ENCODE data around the gene RAET1G.

The RAET1G gene

GRCh38 chr6:149871182-149871581 is 51.7 kb downstream of the RAET1G start:
- H3K4me2 ChIP-seq (ENCODE audit: insufficient read depth, low read length) = no peak overlapping the region
- TF ChIP-seq CTCF (IDR thresholded peaks at IDR 0.05; ENCODE audit: borderline replicate concordance, extremely low read depth, low read length, poor library complexity, severe bottlenecking) (no peak), EZH2 (IDR thresholded peaks at IDR 0.05; ENCODE audit: borderline replicate concordance, low read depth, low read length, severe bottlenecking) (no peak)
- no peak for ATAC-seq (ENCODE audit: insufficient read depth, low read depth)

GRCh38 chr6:149869275-149869892 is 53.5 kb downstream of the RAET1G start:
- no peak for TF ChIP-seq CTCF (IDR thresholded peaks at IDR 0.05; ENCODE audit: borderline replicate concordance, extremely low read depth, low read length, poor library complexity, severe bottlenecking)
- Histone ChIP-seq H3K79me2 (ENCODE audit: insufficient read depth, low read length) (no peaks in the 10 kb centered on the region), H3K36me3 (ENCODE audit: insufficient read depth, low read length) (no peaks in the 10 kb centered on the region), H3K4me2 (ENCODE audit: insufficient read depth, low read length) (no peak overlapping the region), H3K4me3 (ENCODE audit: low read depth in 1 of 2, low read length in 2 of 2) (no peak overlapping the region), H3K9me3 (ENCODE audit: insufficient read depth, low read length, severe bottlenecking) (peaks cover 3% of the 10 kb centered on the region), H3K27ac (ENCODE audit: low read length) (no peak overlapping the region), H2AFZ (ENCODE audit: low read depth, low read length) (no peak overlapping the region), H3K9ac (ENCODE audit: low read depth, low read length) (no peak overlapping the region), H3K4me1 (ENCODE audit: insufficient read depth, low read length) (peaks cover 11% of the 10 kb centered on the region), H4K20me1 (ENCODE audit: insufficient read depth, low read length) (no peaks in the 10 kb centered on the region), H3K27me3 (ENCODE audit: insufficient read depth, low read length, poor library complexity) (peaks cover 10% of the 10 kb centered on the region)
- no peak for ATAC-seq (ENCODE audit: insufficient read depth, low read depth)
- no peak for DNase-seq

More at GRCh38 chr6:149871182-149871581, 51.7 kb downstream of the RAET1G start:
- Histone ChIP-seq H3K36me3 (ENCODE audit: insufficient read depth, low read length) (no peaks in the 10 kb centered on the region), H3K9ac (ENCODE audit: low read depth, low read length) (no peak overlapping the region), H4K20me1 (ENCODE audit: insufficient read depth, low read length) (no peaks in the 10 kb centered on the region), H3K79me2 (ENCODE audit: insufficient read depth, low read length) (no peaks in the 10 kb centered on the region), H3K4me1 (ENCODE audit: insufficient read depth, low read length) (peaks cover 3% of the 10 kb centered on the region; the same call in 1 of the 2 replicates), H3K27ac (ENCODE audit: low read length) (no peak overlapping the region), H3K4me3 (ENCODE audit: low read depth in 1 of 2, low read length in 2 of 2) (no peak overlapping the region), H3K27me3 (ENCODE audit: insufficient read depth, low read length, poor library complexity) (peaks cover 15% of the 10 kb centered on the region), H2AFZ (ENCODE audit: low read depth, low read length) (no peak overlapping the region), H3K9me3 (ENCODE audit: insufficient read depth, low read length, severe bottlenecking) (peaks cover 3% of the 10 kb centered on the region)
- no peak for DNase-seq

- peaks cover 12% of the 10 kb centered on the region for H3K27me3 ChIP-seq (ENCODE audit: insufficient read depth, low read length, poor library complexity)
- H3K36me3 ChIP-seq (ENCODE audit: insufficient read depth, low read length) = no peaks in the 10 kb centered on the region
- TF ChIP-seq EZH2 (IDR thresholded peaks at IDR 0.05; ENCODE audit: borderline replicate concordance, low read depth, low read length, severe bottlenecking) (no peak), CTCF (IDR thresholded peaks at IDR 0.05; ENCODE audit: borderline replicate concordance, extremely low read depth, low read length, poor library complexity, severe bottlenecking) (no peak)
- peaks cover 3% of the 10 kb centered on the region for H3K9me3 ChIP-seq (ENCODE audit: insufficient read depth, low read length, severe bottlenecking)
- ATAC-seq (ENCODE audit: insufficient read depth, low read depth) = no peak
- no peak overlapping the region for H2AFZ ChIP-seq (ENCODE audit: low read depth, low read length)
- H4K20me1 ChIP-seq (ENCODE audit: insufficient read depth, low read length) = no peaks in the 10 kb centered on the region
- no peak for DNase-seq
- H3K9ac ChIP-seq (ENCODE audit: low read depth, low read length) = no peak overlapping the region
- no peak overlapping the region for H3K27ac ChIP-seq (ENCODE audit: low read length)
- H3K4me2 ChIP-seq (ENCODE audit: insufficient read depth, low read length) = no peak overlapping the region
- no peaks in the 10 kb centered on the region for H3K79me2 ChIP-seq (ENCODE audit: insufficient read depth, low read length)
- H3K4me1 ChIP-seq (ENCODE audit: insufficient read depth, low read length) = peaks cover 18% of the 10 kb centered on the region
- no peak overlapping the region for H3K4me3 ChIP-seq (ENCODE audit: low read depth in 1 of 2, low read length in 2 of 2)
These were observed 54.9 kb downstream of the RAET1G start for GRCh38 chr6:149867876-149868640.

Data from DND-41 (cell line).